ENCODE data around the gene PLEKHA1.

Gene PLEKHA1

DNA sequence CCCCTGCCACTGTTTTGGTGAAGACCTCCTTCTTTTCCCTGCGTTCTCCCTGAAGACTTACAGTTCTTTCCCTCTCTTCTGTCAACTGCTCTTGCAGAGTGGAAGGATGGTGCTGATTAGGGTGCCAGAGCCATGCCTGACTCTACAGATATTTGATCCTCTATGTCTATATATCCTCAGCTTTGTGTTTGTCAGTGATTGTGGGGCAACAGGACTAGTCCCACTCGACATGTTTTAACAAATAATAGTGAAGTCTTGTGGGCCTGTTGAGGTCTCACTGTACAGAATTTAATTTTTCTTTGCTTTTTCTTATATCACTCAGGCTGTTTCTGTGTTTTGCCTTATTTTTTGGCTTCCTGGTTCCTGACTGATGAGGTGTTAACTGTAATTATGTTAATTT lies 5.0 kb downstream of the PLEKHA1 start:
- no peak for DNase-seq

GRCh38 chr10:122380703-122381102 lies 6.2 kb downstream of the PLEKHA1 start:
- no peak for DNase-seq

DNA sequence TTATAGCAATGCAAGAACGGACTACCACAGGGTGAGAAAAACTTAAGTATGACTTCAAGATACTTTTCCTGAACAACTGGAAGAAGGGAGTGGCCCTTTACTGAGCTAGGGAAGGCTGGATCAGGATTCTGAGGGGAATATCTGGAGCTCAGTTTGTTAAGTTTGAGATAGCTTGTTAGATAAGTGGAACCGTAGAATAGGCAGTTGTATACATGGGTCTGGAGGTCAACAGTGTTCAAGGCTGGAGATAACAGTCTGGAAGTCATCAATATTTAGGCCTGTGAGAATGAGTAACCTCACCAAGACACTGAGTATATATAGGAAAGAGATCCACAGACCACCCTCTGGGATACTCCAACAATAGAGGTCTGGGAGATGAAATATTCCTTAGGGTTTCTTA lies 7.2 kb downstream of the PLEKHA1 start:
- no peak for DNase-seq

DNA sequence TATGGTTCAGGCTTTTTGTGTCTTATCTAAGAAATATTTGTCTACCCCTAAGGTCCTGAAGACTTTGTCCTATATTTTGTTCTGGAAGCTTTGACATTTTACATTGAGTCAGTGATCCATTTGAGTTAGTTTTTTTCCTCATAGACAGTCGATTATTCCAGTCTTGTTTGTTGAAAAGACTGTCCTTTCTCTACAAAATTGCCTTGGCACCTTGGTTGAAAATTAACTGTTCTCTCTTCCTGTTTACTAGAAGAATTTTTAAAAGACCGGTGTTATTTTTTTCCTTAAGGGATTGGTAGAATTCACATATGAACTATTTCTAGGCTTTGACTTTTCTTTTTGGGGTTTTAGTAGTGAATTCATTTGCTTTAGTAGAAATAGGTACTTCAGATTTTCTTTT lies 12.0 kb downstream of the PLEKHA1 start:
- DNase-seq = no peak

DNA sequence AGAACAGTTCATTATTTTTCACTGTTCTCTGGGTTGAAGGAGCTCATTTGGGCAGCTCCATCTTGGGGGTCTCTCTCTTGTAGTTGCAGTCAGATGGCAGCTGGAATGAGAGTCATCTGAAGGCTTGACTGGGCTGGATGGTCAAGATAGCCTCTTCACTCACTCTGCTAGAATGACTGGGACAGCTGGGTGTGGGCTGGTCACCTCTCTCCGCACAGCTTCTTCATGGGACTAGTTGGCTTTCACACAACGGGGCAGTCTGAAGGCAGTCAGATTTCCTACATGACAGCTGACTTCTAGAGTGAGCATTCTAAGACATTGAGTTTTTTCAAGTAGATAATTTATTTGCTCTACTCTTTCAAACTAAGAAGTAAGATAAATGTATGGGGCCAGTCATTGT lies 13.1 kb downstream of the PLEKHA1 start:
- DNase-seq = no peak

GRCh38 chr10:122388287-122388997 lies 13.9 kb downstream of the PLEKHA1 start:
- DNase-seq = no peak

- no peak for DNase-seq
Observed at GRCh38 chr10:122390271-122390670, 15.8 kb downstream of the PLEKHA1 start.

- DNase-seq = no peak
Observed at GRCh38 chr10:122390679-122391078, 16.2 kb downstream of the PLEKHA1 start.

DNA sequence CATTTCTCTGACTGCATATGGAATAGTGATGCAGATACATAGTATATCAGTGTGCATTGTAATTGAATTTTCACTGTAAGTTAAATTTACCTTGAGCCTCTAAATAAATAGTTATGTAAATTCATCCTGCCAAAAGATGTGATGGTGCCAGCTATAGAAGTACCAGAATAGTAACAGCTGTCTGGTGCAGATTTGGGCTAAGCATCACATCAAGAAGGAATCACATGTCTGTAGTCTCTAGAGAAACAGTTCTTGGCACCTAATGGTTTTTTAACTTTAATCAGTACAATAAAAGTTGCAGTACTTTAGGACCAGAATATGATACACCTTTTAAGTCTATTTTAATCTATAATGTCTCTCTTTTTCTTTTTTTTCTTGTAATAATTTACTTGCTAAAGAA lies 17.4 kb downstream of the PLEKHA1 start:
- DNase-seq = no peak

GRCh38 chr10:122392835-122393234 lies 18.3 kb downstream of the PLEKHA1 start:
- no peak for DNase-seq

DNA sequence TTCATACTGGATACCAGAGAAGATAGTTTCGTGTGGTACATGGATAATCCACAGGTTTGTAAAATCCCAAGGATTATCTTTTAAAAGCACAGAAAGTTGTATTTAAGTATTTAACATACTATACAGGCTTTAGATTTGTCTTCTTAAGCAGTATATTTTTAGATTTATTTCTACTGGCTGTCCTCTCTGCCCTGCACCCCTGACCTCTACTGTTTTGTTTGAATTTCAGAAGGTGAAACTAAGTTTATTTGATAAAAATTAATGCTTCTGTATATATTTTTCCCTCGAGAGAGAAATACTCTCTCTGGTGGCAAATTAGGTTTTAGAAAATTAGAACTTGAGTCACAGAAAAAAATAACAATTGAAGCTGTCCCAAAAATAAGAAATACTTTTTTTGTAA lies 18.8 kb downstream of the PLEKHA1 start:
- DNase-seq = no peak

- no peak for DNase-seq
Observed at GRCh38 chr10:122402548-122403131, 28.1 kb downstream of the PLEKHA1 start.

DNA sequence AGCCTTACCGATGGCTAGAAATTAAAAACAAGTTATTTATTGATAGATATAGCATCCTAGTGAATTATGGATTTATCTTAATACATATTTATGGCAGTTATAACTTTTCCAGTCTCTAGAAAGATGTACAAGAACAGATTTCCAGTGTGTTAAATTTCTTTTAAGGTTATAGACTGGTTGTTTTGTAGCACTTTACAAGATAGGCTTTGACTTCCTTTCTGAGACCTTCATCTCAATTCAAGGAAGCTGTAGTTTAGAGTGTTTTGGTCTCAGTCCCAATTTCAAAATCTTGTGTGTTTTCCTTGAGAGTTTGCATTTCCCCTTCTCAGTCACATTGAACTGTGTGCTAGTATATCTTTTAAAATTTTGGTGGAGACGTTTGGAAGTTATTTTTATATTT lies 30.1 kb downstream of the PLEKHA1 start:
- no peak for DNase-seq

DNA sequence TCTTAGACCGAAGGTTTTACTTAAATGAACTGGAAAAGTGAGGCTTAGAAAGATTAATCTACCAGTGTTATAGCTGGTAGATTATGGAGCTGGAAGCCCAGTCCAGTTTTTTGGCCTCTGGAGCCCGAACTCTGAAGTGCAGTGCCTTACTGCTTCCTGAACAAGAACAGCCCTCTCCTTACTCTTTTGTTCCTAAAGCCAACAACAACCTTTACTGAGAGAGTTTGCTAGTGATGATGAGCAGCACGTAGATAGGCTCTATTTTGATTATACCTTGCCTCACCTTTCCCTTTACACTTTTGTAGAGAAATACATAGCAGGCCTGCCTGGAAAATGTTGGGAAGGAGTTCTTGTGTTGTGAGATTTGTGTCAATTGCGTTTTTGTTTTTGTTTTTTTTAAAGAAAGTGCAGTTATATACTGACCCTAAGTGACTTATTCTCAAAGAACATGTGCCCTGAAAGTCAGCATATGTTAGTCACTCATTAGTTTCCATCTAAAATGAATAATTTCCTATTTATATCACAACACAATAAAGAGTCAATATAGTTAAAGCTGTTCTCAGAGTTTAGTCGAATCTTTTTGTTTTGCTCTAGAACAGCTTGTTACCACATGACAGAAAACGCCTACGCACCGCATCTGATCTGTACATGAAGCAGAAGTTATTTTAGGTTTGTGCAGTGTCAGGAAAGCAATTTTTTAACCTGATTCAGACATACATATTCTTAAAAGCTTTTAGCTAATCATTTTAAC lies 33.0 kb downstream of the PLEKHA1 start:
- no peak for DNase-seq

DNA sequence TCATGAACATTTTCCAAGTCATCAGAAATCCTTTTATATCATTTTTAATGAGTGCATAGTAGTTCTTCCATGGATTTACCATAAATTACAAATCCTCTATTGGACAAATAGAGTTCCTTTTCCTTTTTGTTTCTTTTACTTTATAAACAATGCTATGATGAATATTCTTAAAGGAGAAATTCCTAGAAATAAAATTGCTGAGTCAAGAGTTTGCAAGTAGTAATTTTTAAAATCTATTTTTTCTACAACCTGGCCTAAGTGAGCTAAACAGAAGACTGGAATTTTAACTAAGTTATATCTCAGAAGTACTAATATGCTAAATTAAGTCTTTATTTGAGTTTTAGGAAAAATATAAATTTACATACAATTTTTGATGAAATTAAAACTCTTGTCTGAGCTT lies 38.8 kb downstream of the PLEKHA1 start:
- no peak for DNase-seq

DNA sequence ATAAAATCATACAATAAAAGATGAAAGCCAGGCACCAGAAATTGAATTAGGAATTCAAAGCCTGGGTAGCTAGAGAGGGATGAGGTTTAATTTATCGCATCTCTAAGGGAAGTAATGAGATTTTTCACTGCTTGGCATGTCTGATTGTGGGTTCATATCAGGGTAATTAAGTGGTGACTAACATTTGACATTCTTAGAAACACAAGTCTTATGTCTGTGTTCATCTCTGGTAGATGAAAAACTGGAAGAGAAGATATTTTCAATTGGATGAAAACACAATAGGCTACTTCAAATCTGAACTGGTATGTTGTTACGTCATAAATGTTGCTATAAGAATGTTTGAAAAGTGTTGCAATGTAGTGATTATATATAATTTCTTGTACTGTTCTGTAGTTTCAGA lies 43.2 kb downstream of the PLEKHA1 start:
- DNase-seq = no peak

- DNase-seq = no peak
Observed at GRCh38 chr10:122419016-122419415, 44.5 kb downstream of the PLEKHA1 start.

DNA sequence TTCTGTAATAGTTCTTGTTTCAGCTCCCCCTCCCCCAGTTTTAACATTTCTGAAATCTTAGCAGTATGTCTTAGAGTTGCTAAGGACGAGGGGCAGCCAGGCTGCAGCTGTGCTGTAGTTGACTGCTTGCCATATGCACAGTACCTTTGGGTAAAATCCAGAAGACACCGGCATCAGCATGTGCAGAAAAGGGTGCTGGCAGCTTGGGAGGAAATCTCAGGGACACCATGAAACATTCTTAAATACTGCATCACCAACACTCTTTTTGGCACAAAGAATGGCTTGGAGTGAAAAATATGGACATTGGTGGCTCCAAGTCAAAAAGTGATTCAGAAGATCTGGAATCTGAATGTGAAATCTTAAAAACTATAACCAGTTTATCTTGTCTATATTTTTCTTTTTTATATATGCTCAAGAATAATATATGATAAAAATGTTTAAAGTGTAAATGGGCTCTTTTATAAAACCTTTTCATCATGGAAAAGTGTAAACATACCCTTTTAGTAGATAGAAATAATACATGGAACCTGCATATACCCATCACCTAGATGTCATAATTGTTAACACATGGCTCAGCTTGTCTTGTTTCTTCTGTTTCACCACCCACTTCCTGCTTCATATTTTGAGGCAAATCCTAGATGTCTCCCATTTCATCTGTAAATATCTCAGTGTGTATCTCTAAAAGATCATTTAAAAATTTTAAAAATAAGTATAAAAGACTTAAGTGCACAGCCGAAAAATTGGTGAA lies 45.5 kb downstream of the PLEKHA1 start:
- DNase-seq = no peak

- no peak for DNase-seq
Observed at GRCh38 chr10:122420624-122421007, 46.1 kb downstream of the PLEKHA1 start.

GRCh38 chr10:122421054-122421625 lies 46.6 kb downstream of the PLEKHA1 start:
- DNase-seq = peak; percentile 22

DNA sequence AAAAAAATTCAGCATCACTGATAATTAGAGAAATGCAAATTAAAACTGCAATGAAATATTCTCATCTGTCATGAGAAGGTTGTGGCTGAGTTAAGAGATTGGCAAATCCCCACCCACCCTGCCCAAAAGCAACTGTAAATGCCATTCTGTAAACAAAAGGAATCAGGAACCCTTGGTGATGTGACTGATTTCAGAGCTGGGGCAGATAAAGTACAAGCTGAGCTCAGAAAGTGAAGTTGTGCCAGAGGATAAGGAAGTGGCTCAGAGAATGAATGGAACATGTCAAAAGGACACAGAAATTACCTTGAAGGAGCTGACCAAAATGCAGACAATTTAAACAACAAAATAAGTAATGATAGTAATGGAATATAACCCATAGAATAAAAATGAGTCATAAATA lies 47.2 kb downstream of the PLEKHA1 start:
- DNase-seq = no peak

DNA sequence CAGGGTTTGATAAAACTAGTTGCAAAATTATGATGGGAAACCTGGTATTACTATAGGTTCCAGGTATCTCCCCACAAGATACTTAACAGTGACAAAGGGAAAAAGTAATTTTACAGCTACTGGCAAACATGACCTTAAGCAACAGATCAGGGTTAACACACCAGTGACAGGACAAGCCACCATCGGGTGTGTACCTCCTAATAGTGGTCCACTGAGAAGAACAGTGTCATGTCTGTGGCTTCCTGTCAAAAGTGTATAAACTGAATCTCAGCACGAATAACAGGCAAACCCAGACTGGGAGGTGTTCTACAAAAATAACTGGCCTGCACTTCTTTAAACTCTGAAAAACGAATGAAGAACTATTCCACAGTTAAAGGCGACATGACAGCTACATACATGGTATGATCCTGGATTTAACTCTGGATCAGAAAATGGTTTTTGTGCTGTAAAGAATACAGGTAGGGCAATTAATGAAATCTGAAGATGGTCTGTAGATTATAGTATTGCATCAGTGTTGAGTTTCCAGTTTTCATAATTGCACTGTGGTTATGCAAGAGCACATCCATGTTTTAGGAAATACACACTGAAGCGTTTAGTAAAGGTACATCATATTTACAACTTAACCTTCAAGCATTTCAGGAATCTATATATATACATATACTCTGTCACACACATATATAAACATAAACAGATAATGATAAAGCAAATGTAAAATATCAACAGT lies 47.9 kb downstream of the PLEKHA1 start:
- peak; percentile 60 for DNase-seq

DNA sequence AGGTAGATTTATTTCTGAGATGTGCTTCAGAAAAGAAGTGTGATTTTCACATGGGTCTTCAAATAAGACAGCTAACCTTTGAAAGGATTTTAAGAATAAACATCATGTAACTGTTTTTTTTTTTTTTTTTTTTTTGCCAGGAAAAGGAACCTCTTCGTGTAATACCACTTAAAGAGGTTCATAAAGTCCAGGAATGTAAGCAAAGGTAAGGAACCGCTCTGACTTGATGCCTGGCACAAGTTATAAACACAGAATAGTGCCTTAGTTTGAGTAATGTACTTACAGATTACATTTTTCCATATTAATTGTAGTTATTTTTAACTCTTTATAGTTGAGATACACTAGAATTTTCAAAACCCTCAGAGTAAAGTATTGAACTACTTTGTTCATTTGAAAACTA lies 49.6 kb downstream of the PLEKHA1 start:
- DNase-seq = no peak

Data from CD4-positive, alpha-beta T cell treated with Interleukin-21 for 1 hour (primary cell).